ENCODE results near the gene CENPH. TPM values are rescaled to one million over a fixed set of nuclear protein-coding genes. Genes with fewer than 3 reads are reported as not detected.
"Not testable (repeated sequence)": the region's sequence is repeated elsewhere in the genome, so short reads cannot be mapped to it uniquely, and the experiment has no call there.

The CENPH gene
- total RNA-seq, 2 donors from 2014 or later: 47.3 to 49.6 TPM

GRCh38 chr5:69167929-69168328 is 21.5 kb upstream of the CENPH start:
- H3K4me3 Mint-ChIP-seq: peak overlapping the region; percentile 96
- H3K9me3 Mint-ChIP-seq: no peaks in the 10 kb centered on the region
- ATAC-seq (replicated peaks in 1 of 2) (no peak), DNase-seq (no peak)
- H3K27me3 Mint-ChIP-seq (ENCODE audit: low read depth): no peaks in the 10 kb centered on the region
- peaks cover 18 to 34% of the 10 kb centered on the region in 2 donors for H3K36me3 Mint-ChIP-seq (ENCODE audit: insufficient read depth in 2 of 2)
- peak overlapping the region; percentile 94 for H3K27ac Mint-ChIP-seq
- H3K4me1 Mint-ChIP-seq (ENCODE audit: low read depth): peaks cover 27% of the 10 kb centered on the region

- Mint-ChIP-seq H3K4me1 (ENCODE audit: low read depth) (peaks cover 27% of the 10 kb centered on the region), H3K27ac (no peak overlapping the region), H3K27me3 (ENCODE audit: low read depth) (no peaks in the 10 kb centered on the region), H3K9me3 (no peaks in the 10 kb centered on the region), H3K36me3 (ENCODE audit: insufficient read depth in 2 of 2) (peaks cover 24 to 49% of the 10 kb centered on the region in 2 donors), H3K4me3 (no peak overlapping the region)
- ATAC-seq (replicated peaks in 1 of 2) (no peak), DNase-seq (no peak)
Measured at GRCh38 chr5:69170495-69170894, 18.9 kb upstream of the CENPH start.

- Mint-ChIP-seq H3K27ac (no peak overlapping the region), H3K36me3 (ENCODE audit: insufficient read depth in 2 of 2) (peaks cover 23 to 52% of the 10 kb centered on the region in 2 donors), H3K9me3 (no peaks in the 10 kb centered on the region), H3K4me1 (ENCODE audit: low read depth) (peaks cover 25% of the 10 kb centered on the region), H3K27me3 (ENCODE audit: low read depth) (no peaks in the 10 kb centered on the region), H3K4me3 (no peak overlapping the region)
- DNase-seq (no peak), ATAC-seq (replicated peaks in 1 of 2) (no peak)
Measured at GRCh38 chr5:69170969-69171368, 18.4 kb upstream of the CENPH start.

- H3K27me3 Mint-ChIP-seq (ENCODE audit: low read depth); H3K4me3 Mint-ChIP-seq; H3K4me1 Mint-ChIP-seq (ENCODE audit: low read depth); H3K36me3 Mint-ChIP-seq (ENCODE audit: insufficient read depth in 2 of 2); H3K9me3 Mint-ChIP-seq; ATAC-seq (replicated peaks in 1 of 2); H3K27ac Mint-ChIP-seq; DNase-seq: not testable (repeated sequence)
Measured at GRCh38 chr5:69181659-69182293, 7.6 kb upstream of the CENPH start.

- Mint-ChIP-seq H3K9me3 (peaks cover 0 to 3% of the 10 kb centered on the region in 2 donors), H3K36me3 (ENCODE audit: insufficient read depth in 2 of 2) (no peaks in the 10 kb centered on the region), H3K27ac (no peak overlapping the region), H3K27me3 (ENCODE audit: low read depth) (no peaks in the 10 kb centered on the region), H3K4me1 (ENCODE audit: low read depth) (peaks cover 10% of the 10 kb centered on the region), H3K4me3 (no peak overlapping the region)
- ATAC-seq (replicated peaks in 1 of 2) (no peak), DNase-seq (no peak)
Measured at GRCh38 chr5:69184621-69185020, 4.8 kb upstream of the CENPH start.

GRCh38 chr5:69187342-69187741 is 2.0 kb upstream of the CENPH start:
- Mint-ChIP-seq H3K27me3 (ENCODE audit: low read depth) (no peaks in the 10 kb centered on the region), H3K9me3 (no peaks in the 10 kb centered on the region), H3K27ac (no peak overlapping the region), H3K36me3 (ENCODE audit: insufficient read depth in 2 of 2) (peaks cover 0 to 2% of the 10 kb centered on the region in 2 donors), H3K4me3 (no peak overlapping the region), H3K4me1 (ENCODE audit: low read depth) (peaks cover 21% of the 10 kb centered on the region)
- no peak for DNase-seq
- no peak for ATAC-seq (replicated peaks in 1 of 2)

GRCh38 chr5:69188811-69189161 is 597 bp upstream of the CENPH start:
- no peak for DNase-seq
- no peaks in the 10 kb centered on the region for H3K9me3 Mint-ChIP-seq

GRCh38 chr5:69202497-69202896 is 13.1 kb downstream of the CENPH start:
- no peaks in the 10 kb centered on the region for H3K9me3 Mint-ChIP-seq
- H3K36me3 Mint-ChIP-seq (ENCODE audit: insufficient read depth in 2 of 2): peaks cover 6 to 17% of the 10 kb centered on the region in 2 donors
- H3K4me3 Mint-ChIP-seq: no peak overlapping the region
- DNase-seq (no peak), ATAC-seq (replicated peaks in 1 of 2) (no peak)
- no peaks in the 10 kb centered on the region for H3K4me1 Mint-ChIP-seq (ENCODE audit: low read depth)
- H3K27me3 Mint-ChIP-seq (ENCODE audit: low read depth): no peaks in the 10 kb centered on the region
- no peak overlapping the region for H3K27ac Mint-ChIP-seq

More at GRCh38 chr5:69188811-69189161, 597 bp upstream of the CENPH start:
- peaks cover 21% of the 10 kb centered on the region for H3K4me1 Mint-ChIP-seq (ENCODE audit: low read depth)
- ATAC-seq (replicated peaks in 1 of 2): no peak
- H3K27me3 Mint-ChIP-seq (ENCODE audit: low read depth): no peaks in the 10 kb centered on the region
- H3K4me3 Mint-ChIP-seq: peak overlapping the region; percentile 95 to 98
- H3K36me3 Mint-ChIP-seq (ENCODE audit: insufficient read depth in 2 of 2): peaks cover 0 to 2% of the 10 kb centered on the region in 2 donors
- H3K27ac Mint-ChIP-seq: peak overlapping the region; percentile 62

- DNase-seq: no peak
- ATAC-seq (replicated peaks in 1 of 2): no peak
- Mint-ChIP-seq H3K4me3 (no peak overlapping the region), H3K9me3 (no peaks in the 10 kb centered on the region), H3K4me1 (ENCODE audit: low read depth) (no peaks in the 10 kb centered on the region), H3K27ac (no peak overlapping the region), H3K36me3 (ENCODE audit: insufficient read depth in 2 of 2) (peaks cover 2 to 7% of the 10 kb centered on the region in 2 donors), H3K27me3 (ENCODE audit: low read depth) (no peaks in the 10 kb centered on the region)
Measured at GRCh38 chr5:69206528-69207190, 17.3 kb downstream of the CENPH start.

GRCh38 chr5:69209602-69210001 is 20.2 kb downstream of the CENPH start:
- Mint-ChIP-seq H3K27me3 (ENCODE audit: low read depth) (no peaks in the 10 kb centered on the region), H3K4me3 (no peak overlapping the region)
- no peak for ATAC-seq (replicated peaks in 1 of 2)

GRCh38 chr5:69211200-69211599 is 21.8 kb downstream of the CENPH start:
- Mint-ChIP-seq H3K27ac (no peak overlapping the region), H3K9me3 (no peaks in the 10 kb centered on the region), H3K36me3 (ENCODE audit: insufficient read depth in 2 of 2) (peaks cover 0 to 11% of the 10 kb centered on the region in 2 donors), H3K4me1 (ENCODE audit: low read depth) (peaks cover 5% of the 10 kb centered on the region), H3K27me3 (ENCODE audit: low read depth) (no peaks in the 10 kb centered on the region), H3K4me3 (no peak overlapping the region)
- no peak for DNase-seq
- no peak for ATAC-seq (replicated peaks in 1 of 2)

More at GRCh38 chr5:69209602-69210001, 20.2 kb downstream of the CENPH start:
- Mint-ChIP-seq H3K36me3 (ENCODE audit: insufficient read depth in 2 of 2) (peaks cover 0 to 7% of the 10 kb centered on the region in 2 donors), H3K4me1 (ENCODE audit: low read depth) (no peaks in the 10 kb centered on the region), H3K27ac (no peak overlapping the region), H3K9me3 (no peaks in the 10 kb centered on the region)
- no peak for DNase-seq

- H3K9me3 Mint-ChIP-seq: no peaks in the 10 kb centered on the region
- DNase-seq (no peak), ATAC-seq (replicated peaks in 1 of 2) (peak in 1 of 2 donors; percentile 28)
- peaks cover 0 to 8% of the 10 kb centered on the region in 2 donors for H3K36me3 Mint-ChIP-seq (ENCODE audit: insufficient read depth in 2 of 2)
- no peaks in the 10 kb centered on the region for H3K27me3 Mint-ChIP-seq (ENCODE audit: low read depth)
- H3K4me3 Mint-ChIP-seq: no peak overlapping the region
- peaks cover 9% of the 10 kb centered on the region for H3K4me1 Mint-ChIP-seq (ENCODE audit: low read depth)
- H3K27ac Mint-ChIP-seq: no peak overlapping the region
Measured at GRCh38 chr5:69212022-69212421, 22.6 kb downstream of the CENPH start.

GRCh38 chr5:69213513-69214215 is 24.3 kb downstream of the CENPH start:
- Mint-ChIP-seq H3K4me3 (no peak overlapping the region), H3K36me3 (ENCODE audit: insufficient read depth in 2 of 2) (peaks cover 0 to 8% of the 10 kb centered on the region in 2 donors), H3K4me1 (ENCODE audit: low read depth) (peaks cover 17% of the 10 kb centered on the region), H3K9me3 (no peaks in the 10 kb centered on the region), H3K27me3 (ENCODE audit: low read depth) (no peaks in the 10 kb centered on the region), H3K27ac (no peak overlapping the region)
- DNase-seq: no peak
- no peak for ATAC-seq (replicated peaks in 1 of 2)
